Liver (tissue), 9 donors: Measurements from ENCODE around the gene CBFA2T2. TPM values are rescaled to one million over a fixed set of nuclear protein-coding genes. Genes with fewer than 3 reads are reported as not detected.

Experiments
- DNase-seq: peaks from one replicate; pipeline ENCODE4 v3.0.0-alpha.2; 2017; ENCODE audit warnings: low spot score
- H3K27ac ChIP-seq, 2 donors: one replicate each; pipeline ENCODE4 v1.7.0; 2013; ENCODE audit warnings: inconsistent platforms in 2 of 2, low read length in 2 of 2, control low read depth in 1 of 2, low read depth in 1 of 2, mild to moderate bottlenecking in 1 of 2
- H3K27me3 ChIP-seq, 4 donors: one replicate each; pipeline versions ENCODE4 v1.6.1 to v1.7.0; 2013; ENCODE audit warnings: low read length in 3 of 4, inconsistent platforms in 1 of 4, mild to moderate bottlenecking in 1 of 4, moderate library complexity in 1 of 4; ENCODE audit not compliant: control insufficient read depth in 4 of 4, insufficient read depth in 4 of 4
- H3K36me3 ChIP-seq, 4 donors: one replicate each; pipeline versions ENCODE4 v1.6.1 to v1.7.0; 2013; ENCODE audit warnings: low read length in 3 of 4, mild to moderate bottlenecking in 3 of 4, low read depth in 1 of 4, moderate library complexity in 1 of 4; ENCODE audit not compliant: control insufficient read depth in 4 of 4, insufficient read depth in 3 of 4
- H3K4me1 ChIP-seq, 4 donors: one replicate each; pipeline versions ENCODE4 v1.6.1 to v1.7.0; 2013; ENCODE audit warnings: low read length in 3 of 4, mild to moderate bottlenecking in 3 of 4, moderate library complexity in 1 of 4; ENCODE audit not compliant: control insufficient read depth in 4 of 4, insufficient read depth in 4 of 4
- H3K4me3 ChIP-seq, 3 donors: one replicate each; pipeline versions ENCODE4 v1.6.1 to v1.7.0; 2013; ENCODE audit warnings: low read length in 3 of 3, control low read depth in 1 of 3, low read depth in 1 of 3, mild to moderate bottlenecking in 1 of 3
- H3K9ac ChIP-seq, 2 donors: one replicate each; pipeline ENCODE4 v1.7.0; 2013; ENCODE audit warnings: low read length in 2 of 2, mild to moderate bottlenecking in 2 of 2, moderate library complexity in 2 of 2, control low read depth in 1 of 2, low read depth in 1 of 2
- H3K9me3 ChIP-seq, 4 donors: one replicate each; pipeline versions ENCODE4 v1.6.1 to v1.7.0; 2013; ENCODE audit warnings: low read length in 3 of 4; ENCODE audit not compliant: control insufficient read depth in 4 of 4
- FOXA1 ChIP-seq: IDR thresholded peaks from 2 replicates; pipeline ENCODE4 v1.6.1; 2016; ENCODE audit warnings: antibody characterized with exemption
- FOXA2 ChIP-seq: IDR thresholded peaks from 2 replicates; pipeline ENCODE4 v1.6.1; 2016; ENCODE audit warnings: antibody characterized with exemption
- HNF4A ChIP-seq, 2 donors: conservative IDR thresholded peaks; 2 replicates each; pipeline ENCODE4 v1.6.1; 2016; ENCODE audit warnings: antibody characterized with exemption in 2 of 2, mild to moderate bottlenecking in 2 of 2
- HNF4G ChIP-seq: IDR thresholded peaks from 2 replicates; pipeline ENCODE4 v1.6.1; 2016; ENCODE audit warnings: antibody characterized with exemption
- JUND ChIP-seq, 2 donors: IDR thresholded peaks; 2 replicates each; pipeline ENCODE4 v1.6.1; 2016; ENCODE audit warnings: antibody characterized with exemption in 2 of 2
- NR2F2 ChIP-seq: IDR thresholded peaks from 2 replicates; pipeline ENCODE4 v1.6.1; 2016; ENCODE audit warnings: antibody characterized with exemption
- RAD21 ChIP-seq, 2 donors: IDR thresholded peaks; 2 replicates each; pipeline ENCODE4 v1.6.1; 2016; ENCODE audit warnings: antibody characterized with exemption in 2 of 2, mild to moderate bottlenecking in 2 of 2
- RXRA ChIP-seq, 2 donors: IDR thresholded peaks; 2 replicates each; pipeline ENCODE4 v1.6.1; 2017 to 2018; ENCODE audit warnings: antibody characterized with exemption in 2 of 2, mild to moderate bottlenecking in 1 of 2
- SP1 ChIP-seq: IDR thresholded peaks from 2 replicates; pipeline ENCODE4 v1.6.1; 2018; ENCODE audit warnings: antibody characterized with exemption, mild to moderate bottlenecking
- YY1 ChIP-seq: IDR thresholded peaks from 2 replicates; pipeline ENCODE4 v1.6.1; 2016; ENCODE audit warnings: antibody characterized with exemption, mild to moderate bottlenecking
- WGBS: extraction: QIAGEN DNeasy Blood & Tissue Kit; methylation state at CpG from one replicate; pipeline ENCODE4 v1.1.7; 2013; 5-methylcytosine and 5-hydroxymethylcytosine counted together
- polyA plus RNA-seq, 2 donors: library from polyadenylated mRNA; stranded (reverse) in 1 of 2; unstranded in 1 of 2; fragments of 200-250 nt in 1 of 2; fragments of >200 nt in 1 of 2; fragmentation: Nextera tagmentation in 1 of 2; extraction: Ambion mirVana in 1 of 2; gene quantifications; one replicate each; pipeline versions ENCODE4 v1.2.1 to v1.2.3, GENCODE V29; 2013 to 2015
- total RNA-seq, 2 donors: library from RNA; depleted of rRNA; stranded (reverse); fragments of >200 nt; gene quantifications; one replicate each; pipeline ENCODE4 v1.2.3, GENCODE V29; 2014
- TF ChIP-seq, protein P1 (sequence below): IDR thresholded peaks from 2 replicates; pipeline ENCODE4 v1.6.1; 2016; ENCODE audit warnings: antibody characterized with exemption
- TF ChIP-seq, protein P2 (sequence below): IDR thresholded peaks from 2 replicates; pipeline ENCODE4 v1.6.1; 2016; ENCODE audit warnings: antibody characterized with exemption
- TF ChIP-seq, protein P3 (sequence below): IDR thresholded peaks from 2 replicates; pipeline ENCODE4 v1.6.1; 2016; ENCODE audit warnings: antibody characterized with exemption, mild to moderate bottlenecking
- TF ChIP-seq, protein P4 (sequence below): IDR thresholded peaks from 2 replicates; pipeline ENCODE4 v1.6.1; 2016; ENCODE audit warnings: antibody characterized with exemption
- donor health status: healthy.
- donor health status: healthy.
- donor health status: healthy.
- donor health status: healthy.
- donor health status: healthy.

CBFA2T2 gene
- total and polyA plus RNA-seq, 4 donors: 2.0 to 5.5 (median 5.3) TPM

DNA sequence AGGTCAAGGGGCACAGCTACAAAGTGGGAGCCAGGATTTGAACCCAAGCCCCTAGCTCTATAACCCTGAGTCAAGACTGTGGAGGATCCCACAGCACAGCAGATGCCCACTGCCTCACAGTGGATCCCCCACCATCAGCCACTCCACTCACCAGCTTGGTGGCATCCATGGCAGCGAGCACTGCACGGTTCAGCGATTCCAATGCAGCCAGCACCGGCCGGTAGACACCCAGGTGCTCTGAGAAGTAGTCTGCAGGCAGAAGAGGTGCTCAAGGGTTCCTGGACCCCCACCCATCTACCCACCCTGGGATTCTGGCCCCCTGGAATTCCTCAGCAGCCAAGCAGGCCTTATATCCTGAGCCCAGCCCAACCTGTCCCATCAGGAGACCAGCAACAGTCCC lies 179.3 kb downstream of the CBFA2T2 start:
- no peak for DNase-seq
- TF ChIP-seq RXRA (IDR thresholded peaks at IDR 0.05) (no peak), HNF4A (conservative IDR thresholded peaks at IDR 0.05) (no peak), NR2F2 (no peak), HNF4G (no peak), JUND (IDR thresholded peaks at IDR 0.05) (no peak), RAD21 (IDR thresholded peaks at IDR 0.05) (no peak), SP1 (no peak), FOXA2 (no peak), YY1 (no peak)
- TF ChIP-seq, protein P1, sequence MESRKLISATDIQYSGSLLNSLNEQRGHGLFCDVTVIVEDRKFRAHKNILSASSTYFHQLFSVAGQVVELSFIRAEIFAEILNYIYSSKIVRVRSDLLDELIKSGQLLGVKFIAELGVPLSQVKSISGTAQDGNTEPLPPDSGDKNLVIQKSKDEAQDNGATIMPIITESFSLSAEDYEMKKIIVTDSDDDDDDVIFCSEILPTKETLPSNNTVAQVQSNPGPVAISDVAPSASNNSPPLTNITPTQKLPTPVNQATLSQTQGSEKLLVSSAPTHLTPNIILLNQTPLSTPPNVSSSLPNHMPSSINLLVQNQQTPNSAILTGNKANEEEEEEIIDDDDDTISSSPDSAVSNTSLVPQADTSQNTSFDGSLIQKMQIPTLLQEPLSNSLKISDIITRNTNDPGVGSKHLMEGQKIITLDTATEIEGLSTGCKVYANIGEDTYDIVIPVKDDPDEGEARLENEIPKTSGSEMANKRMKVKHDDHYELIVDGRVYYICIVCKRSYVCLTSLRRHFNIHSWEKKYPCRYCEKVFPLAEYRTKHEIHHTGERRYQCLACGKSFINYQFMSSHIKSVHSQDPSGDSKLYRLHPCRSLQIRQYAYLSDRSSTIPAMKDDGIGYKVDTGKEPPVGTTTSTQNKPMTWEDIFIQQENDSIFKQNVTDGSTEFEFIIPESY: no peak
- TF ChIP-seq, protein P2, sequence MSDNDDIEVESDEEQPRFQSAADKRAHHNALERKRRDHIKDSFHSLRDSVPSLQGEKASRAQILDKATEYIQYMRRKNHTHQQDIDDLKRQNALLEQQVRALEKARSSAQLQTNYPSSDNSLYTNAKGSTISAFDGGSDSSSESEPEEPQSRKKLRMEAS: no peak
- TF ChIP-seq, protein P3, sequence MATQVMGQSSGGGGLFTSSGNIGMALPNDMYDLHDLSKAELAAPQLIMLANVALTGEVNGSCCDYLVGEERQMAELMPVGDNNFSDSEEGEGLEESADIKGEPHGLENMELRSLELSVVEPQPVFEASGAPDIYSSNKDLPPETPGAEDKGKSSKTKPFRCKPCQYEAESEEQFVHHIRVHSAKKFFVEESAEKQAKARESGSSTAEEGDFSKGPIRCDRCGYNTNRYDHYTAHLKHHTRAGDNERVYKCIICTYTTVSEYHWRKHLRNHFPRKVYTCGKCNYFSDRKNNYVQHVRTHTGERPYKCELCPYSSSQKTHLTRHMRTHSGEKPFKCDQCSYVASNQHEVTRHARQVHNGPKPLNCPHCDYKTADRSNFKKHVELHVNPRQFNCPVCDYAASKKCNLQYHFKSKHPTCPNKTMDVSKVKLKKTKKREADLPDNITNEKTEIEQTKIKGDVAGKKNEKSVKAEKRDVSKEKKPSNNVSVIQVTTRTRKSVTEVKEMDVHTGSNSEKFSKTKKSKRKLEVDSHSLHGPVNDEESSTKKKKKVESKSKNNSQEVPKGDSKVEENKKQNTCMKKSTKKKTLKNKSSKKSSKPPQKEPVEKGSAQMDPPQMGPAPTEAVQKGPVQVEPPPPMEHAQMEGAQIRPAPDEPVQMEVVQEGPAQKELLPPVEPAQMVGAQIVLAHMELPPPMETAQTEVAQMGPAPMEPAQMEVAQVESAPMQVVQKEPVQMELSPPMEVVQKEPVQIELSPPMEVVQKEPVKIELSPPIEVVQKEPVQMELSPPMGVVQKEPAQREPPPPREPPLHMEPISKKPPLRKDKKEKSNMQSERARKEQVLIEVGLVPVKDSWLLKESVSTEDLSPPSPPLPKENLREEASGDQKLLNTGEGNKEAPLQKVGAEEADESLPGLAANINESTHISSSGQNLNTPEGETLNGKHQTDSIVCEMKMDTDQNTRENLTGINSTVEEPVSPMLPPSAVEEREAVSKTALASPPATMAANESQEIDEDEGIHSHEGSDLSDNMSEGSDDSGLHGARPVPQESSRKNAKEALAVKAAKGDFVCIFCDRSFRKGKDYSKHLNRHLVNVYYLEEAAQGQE: no peak
- Histone ChIP-seq H3K27me3 (no peaks in the 10 kb centered on the region), H3K9ac (no peak overlapping the region), H3K4me3 (no peak overlapping the region), H3K4me1 (peaks cover 7 to 46% (median 19%) of the 10 kb centered on the region in 4 donors), H3K9me3 (no peaks in the 10 kb centered on the region), H3K27ac (no peak overlapping the region), H3K36me3 (peaks cover 0 to 4% (median 0%) of the 10 kb centered on the region in 4 donors)
- 91% methylated on average over 5 of the region's 5 CpGs for WGBS

DNA sequence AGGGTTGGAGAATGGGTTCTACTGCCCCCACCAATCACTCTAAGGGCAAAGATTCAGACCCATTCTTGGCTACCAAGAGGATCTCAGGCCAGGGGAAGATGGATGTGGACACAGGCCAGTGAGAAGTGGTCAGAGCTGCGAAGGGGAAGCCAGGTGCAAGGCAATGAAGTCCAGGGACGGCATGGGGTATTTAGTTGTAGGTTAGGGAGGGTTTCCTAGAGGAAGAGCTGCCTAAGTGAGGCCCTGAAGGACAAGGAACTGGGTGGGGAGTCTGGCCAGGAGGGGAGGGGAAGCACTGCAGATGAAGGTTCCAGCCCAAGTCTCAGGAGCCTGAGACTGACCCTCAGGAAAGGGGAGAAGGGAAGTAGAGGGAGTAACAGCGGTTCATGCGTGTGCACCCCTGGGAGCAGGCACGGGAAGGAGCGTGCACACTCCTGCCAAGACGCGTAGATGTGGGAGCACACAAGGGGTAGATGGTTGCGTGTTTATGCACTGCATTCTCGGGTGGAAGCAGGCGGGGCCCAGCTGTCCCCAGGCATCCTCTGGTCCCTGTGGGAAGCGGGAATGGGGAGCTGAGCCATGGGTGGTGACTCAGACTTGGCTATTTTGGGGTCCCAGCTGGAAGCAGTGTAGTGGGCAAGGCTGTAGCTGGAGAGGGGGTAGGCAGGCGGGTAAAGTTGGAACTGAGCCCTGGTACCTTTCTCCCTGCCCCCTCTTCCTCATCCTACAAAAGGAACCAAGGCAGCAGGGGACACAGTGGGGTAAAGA lies 180.2 kb downstream of the CBFA2T2 start:
- Histone ChIP-seq H3K27me3 (no peaks in the 10 kb centered on the region), H3K4me1 (peaks cover 7 to 47% (median 21%) of the 10 kb centered on the region in 4 donors), H3K27ac (no peak overlapping the region), H3K9ac (no peak overlapping the region), H3K36me3 (peaks cover 0 to 4% (median 0%) of the 10 kb centered on the region in 4 donors), H3K4me3 (no peak overlapping the region), H3K9me3 (no peaks in the 10 kb centered on the region)
- 93% methylated on average over 13 of the region's 13 CpGs for WGBS
- TF ChIP-seq HNF4G: no peak
- TF ChIP-seq, protein P4, sequence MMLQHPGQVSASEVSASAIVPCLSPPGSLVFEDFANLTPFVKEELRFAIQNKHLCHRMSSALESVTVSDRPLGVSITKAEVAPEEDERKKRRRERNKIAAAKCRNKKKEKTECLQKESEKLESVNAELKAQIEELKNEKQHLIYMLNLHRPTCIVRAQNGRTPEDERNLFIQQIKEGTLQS: no peak
- TF ChIP-seq NR2F2: no peak
- no peak for TF ChIP-seq RXRA (IDR thresholded peaks at IDR 0.05)
- TF ChIP-seq, protein P1: no peak
- no peak for TF ChIP-seq FOXA1
- no peak for TF ChIP-seq RAD21 (IDR thresholded peaks at IDR 0.05)
- TF ChIP-seq HNF4A (conservative IDR thresholded peaks at IDR 0.05): no peak
- no peak for TF ChIP-seq YY1
- no peak for TF ChIP-seq JUND (IDR thresholded peaks at IDR 0.05)
- TF ChIP-seq, protein P3: no peak
- no peak for TF ChIP-seq SP1
- no peak for DNase-seq
